ENCODE results near the gene CGGBP1.
A peak's percentile ranks its signal among the peaks of the same experiment; 100 is the strongest.
"Not testable (repeated sequence)": the region's sequence is repeated elsewhere in the genome, so short reads cannot be mapped to it uniquely, and the experiment has no call there.

The CGGBP1 gene

DNA sequence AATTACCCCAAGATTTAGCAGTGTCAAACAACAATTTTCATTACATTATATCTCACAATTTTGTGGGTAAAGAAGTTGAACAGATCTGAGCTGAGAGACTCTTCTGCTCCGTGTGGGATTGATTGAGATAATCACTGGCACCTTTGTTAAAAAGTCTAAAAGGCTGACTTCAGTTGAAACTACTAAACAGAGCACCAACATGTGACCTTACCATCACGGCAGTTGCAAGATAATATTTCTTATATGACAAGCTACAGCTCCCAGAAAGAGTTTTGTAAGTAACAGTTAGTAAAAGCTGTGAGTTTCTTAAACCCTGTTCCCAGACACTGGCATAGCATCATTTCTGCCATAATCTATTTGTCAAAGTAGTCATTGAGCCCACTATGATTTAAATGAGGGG lies 25.0 kb downstream of the CGGBP1 start:
- DNase-seq: no peak

DNA sequence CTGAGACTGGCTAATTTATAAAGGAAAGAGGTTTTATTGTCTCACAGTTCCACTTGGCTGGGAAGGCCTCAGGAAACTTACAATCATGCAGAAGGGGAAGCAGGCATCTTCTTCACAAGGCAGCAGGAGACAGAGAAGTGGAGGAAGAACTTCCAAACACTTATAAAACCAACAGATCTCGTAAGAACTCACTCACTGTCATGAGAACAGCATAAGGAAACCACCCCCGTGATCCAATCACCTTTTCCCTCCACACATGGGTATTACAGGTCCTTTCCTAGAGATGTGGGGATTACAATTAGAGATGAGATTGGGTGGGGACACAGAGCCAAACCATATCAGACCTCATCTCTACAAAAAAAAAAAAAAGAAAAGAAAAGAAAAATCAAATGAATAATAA lies 25.7 kb downstream of the CGGBP1 start:
- DNase-seq: no peak

DNA sequence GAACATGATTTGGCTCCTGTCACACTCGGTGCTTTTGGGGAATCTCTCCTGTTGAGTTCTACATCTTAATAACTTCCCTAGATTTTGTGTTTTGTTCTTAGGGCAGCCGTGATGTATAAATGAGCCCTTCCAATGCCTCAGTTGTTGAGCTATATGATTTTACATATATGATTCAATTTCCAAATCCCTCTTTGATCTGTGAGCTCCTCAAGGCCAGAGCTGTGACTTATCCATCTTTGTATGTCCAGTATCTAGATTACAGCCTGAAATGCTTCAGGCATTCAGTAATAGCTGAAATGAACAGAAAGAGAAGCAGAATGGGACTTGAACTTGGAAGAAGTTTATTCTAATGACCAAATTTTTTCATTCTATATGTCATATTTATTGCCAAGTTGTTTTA lies 26.6 kb downstream of the CGGBP1 start:
- no peak for DNase-seq

DNA sequence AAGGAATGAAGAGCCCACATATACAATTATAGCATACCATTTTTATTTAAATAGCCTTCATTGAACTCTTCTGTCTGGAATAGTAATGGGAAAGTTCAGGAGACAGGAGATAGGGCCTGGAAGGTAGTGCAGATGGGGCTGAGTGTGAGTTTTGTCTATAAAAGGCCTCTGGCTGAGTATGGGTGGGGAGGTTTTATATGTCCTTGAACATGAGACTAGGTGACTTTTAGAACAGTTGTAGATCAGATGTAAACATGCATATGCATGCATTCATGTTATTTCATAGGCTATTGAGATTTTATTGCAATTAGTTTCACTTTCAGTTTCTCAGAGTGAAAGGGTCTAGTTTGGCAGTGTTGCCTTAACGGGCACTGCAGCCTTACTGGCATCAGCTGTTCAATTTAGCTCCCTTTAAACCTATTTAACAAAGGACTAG lies 27.1 kb downstream of the CGGBP1 start:
- DNase-seq: peak in 1 of 2 experiments; percentile 4

DNA sequence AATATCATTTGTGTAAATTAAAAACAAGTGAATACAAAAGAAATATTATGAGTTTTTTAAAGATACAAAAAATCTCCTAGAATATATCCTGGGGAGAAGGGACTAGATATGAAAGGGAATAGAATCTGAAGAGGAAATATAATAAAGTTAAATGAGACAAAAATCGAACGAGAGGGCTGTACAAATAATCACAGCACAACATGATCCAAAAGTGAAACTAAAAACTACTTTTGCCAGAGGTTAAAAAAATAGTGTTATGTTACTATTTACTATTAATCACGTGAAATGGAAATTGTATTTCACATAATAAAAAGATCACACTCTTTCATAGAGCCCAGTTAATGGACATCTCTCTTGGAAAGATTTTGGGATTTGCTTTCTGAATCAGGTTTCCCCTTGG lies 28.6 kb downstream of the CGGBP1 start:
- no peak for DNase-seq

DNA sequence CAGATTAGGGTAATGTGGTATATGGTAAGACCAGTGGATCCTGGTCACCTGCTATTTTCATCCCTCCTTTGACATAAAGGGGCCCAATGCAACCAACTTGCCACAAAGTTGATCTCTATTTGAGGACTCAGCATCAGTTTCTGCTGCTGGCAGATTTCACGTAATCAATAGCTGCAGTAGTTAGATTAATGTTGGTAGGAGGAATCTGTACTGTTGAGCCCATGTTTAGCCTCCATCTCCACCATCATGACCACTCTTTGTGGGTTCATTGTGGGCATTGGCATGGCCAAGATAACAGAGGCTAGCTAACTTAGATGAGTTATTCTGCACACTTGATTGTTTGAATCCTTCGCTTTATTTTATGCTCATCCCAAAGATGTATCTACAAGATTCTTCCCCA lies 29.9 kb downstream of the CGGBP1 start:
- no peak for DNase-seq

DNA sequence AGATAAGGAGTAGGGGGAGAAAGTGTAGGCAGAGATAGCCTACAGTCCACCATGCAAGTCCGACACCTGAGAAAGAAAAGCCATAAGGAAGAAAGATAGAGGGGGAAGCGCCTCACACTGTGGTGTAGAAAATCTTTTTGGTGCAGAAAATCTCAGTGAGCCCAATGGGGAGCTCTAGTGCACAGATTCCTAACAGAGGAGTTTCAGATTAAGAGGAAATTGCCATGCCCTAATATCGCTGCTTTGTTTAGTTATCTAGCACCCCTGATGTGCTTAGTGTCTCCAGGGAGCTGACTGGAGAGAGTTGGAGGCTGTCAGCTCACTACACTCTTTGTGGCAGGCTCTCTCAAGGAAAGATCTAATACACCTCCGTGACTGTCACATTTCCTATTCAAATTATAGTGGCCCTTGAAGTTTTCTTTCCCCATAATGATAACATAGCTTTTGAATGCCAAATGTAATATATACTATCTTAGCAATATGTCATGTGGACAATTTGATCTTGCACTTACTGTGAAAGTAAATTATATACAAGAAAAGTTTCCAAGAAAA lies 33.7 kb downstream of the CGGBP1 start:
- no peak for DNase-seq

DNA sequence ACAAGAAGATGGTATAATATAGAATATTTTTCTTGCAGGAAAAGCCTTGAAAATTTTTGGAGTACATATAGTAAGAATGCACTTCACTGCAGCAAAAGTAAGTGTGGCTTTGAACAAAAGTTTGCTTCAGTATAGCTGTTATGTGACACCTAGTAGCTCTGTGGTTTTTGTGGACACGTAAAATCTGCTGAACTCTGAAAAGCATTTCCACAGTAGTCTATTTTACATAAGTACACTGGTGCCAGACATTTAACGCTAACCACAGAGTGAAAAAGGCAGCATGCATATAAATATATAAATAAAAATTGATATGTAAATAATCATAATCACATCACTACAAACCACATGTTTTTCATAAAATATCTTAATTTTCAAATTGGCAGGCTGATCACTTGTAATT lies 39.8 kb downstream of the CGGBP1 start:
- DNase-seq: no peak

DNA sequence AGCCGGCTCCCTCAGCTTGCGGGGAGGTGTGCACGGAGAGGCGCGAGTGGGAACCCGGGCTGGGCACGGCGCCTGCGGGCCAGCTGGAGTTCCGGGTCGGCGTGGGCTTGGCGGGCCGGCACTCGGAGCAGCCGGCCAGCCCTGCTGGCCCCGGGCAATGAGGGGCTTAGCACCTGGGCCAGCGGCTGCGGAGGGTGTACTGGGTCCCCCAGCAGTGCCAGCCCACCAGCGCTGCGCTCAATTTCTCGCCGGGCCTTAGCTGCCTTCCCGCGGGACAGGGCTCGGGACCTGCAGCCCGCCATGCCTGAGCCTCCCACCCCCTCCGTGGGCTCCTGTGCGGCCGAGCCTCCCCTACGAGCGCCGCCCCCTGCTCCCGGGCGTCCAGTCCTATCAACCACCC lies 43.1 kb downstream of the CGGBP1 start:
- DNase-seq: not testable (repeated sequence)

DNA sequence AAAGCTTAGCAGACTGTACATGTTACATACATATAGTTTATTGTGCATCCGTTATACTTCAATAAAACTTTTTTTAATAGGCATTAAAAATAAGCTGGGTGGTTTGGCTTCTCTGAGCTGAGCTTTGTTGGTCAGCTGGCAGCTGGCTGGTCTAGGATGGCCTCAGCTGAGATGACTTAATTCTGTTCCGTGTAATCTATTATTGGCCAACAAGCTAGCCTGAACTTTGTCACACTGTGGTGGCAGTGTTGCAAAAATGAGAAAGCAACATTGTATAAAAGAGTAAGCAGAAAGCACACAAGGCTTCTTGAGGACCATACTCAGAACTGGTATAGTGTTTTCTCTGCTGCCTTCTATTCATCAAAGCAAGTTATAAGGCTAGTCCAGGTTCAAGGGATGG lies 45.2 kb downstream of the CGGBP1 start:
- no peak for DNase-seq

DNA sequence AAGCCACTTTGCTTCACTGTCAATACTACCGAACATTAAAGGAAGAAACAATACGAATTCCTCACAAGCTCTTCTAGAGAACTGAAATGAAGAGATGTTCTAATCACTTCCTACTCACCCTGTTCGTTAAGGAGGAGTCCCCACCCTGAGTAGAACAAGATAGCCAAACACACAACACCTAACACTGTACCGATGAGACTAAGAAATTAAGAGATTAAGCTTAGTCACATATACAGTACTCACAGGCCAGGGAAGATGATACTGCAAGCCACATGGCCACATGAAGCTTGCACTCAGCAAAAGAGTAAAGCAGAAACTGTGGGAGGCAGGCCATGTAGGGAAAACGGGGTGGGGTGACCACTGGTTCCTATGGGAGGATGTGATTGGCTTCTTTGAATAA lies 48.0 kb downstream of the CGGBP1 start:
- DNase-seq: no peak

DNA sequence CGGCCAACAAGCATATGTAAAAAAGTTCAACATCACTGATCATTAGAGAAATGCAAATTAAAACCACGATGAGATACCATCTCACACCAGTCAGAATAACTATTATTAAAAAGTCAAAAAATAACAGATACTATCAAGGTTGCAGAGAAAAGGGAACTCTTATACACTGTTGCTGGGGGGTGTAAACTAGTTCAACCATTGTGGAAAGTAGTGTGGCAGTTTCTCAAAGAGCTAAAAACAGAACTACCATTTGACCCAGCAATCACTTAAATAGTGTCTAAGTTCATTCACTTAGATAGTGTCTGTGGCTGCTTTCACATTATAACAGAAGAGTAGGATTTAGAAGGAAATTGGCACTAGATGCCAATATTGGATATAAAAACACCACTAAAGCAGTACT lies 49.7 kb downstream of the CGGBP1 start:
- no peak for DNase-seq

DNA sequence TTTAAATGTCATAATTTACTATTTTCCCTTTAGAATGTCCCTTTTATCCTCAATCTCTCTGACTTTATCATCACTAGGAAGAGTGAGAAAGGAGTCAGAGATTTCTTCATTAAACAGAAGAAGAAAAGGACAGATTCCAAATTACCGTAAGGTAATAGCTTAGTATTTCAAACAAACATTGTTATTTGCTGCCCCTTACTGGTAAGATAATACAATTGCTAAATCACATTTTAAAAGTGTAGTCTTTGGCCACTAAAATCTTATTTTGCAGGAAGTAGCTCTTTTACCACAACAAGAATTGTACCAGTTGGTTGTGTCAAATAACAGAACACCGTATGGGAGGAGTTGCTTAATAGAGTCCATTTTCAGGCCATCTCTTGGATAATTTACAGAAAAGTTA lies 53.7 kb downstream of the CGGBP1 start:
- DNase-seq: peak in 1 of 2 experiments; percentile 2

DNA sequence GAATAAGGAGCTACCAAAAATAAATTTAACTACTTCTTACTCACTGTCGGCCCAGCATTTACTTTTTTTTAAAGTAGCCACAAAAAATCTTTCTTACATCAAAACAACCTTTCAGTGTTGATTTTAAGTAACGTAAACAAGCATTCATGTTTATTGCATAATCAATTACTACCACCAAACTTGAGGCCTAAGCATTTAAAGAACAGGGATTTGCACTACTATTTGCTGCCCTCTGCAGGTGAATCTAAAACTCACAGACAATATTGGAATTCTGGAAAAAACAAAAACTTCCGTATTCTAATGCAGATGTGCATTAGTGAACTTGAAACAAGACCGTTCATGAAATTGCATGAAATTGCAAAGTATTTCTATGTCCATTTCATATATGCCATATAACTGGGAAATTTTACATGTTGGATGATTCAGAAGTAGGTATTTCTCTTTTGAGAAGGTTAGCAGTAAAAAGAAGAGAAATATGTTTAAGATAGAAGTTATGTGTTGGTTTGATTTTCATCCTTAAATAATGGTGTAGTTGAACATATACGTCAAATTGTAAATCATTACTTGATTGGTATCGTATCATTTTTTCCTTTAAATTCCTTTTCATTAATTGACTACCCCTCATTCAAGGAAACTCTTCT lies 55.6 kb downstream of the CGGBP1 start:
- peak; percentile 5 to 6 for DNase-seq

DNA sequence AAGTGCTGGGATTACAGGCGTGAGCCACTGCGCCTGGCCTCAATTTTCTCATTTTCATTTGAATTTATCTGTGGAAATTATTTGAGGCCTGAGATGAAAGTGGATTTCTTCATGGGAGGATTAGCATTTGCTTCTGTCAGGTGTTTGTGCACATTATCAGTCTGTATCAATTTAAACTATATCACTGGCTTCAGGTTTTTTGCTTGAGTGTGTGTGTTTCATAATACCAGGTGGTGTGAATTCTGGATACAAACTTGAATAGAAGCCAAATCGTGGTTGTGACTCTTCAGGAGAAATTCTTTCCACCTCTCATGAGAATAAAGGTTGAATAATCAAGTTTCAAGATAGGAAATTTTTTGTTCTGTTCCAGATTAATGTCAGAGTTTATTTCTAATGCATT lies 56.4 kb downstream of the CGGBP1 start:
- DNase-seq: no peak

Measured in NCI-H2081 (cell line).